ENCODE data around the gene GTF2F2. TPM values are rescaled to one million over a fixed set of nuclear protein-coding genes. Genes with fewer than 3 reads are reported as not detected.

Gene GTF2F2
- total and polyA plus RNA-seq, 9 donors: 12.4 to 19.2 (median 14.6) TPM

DNA sequence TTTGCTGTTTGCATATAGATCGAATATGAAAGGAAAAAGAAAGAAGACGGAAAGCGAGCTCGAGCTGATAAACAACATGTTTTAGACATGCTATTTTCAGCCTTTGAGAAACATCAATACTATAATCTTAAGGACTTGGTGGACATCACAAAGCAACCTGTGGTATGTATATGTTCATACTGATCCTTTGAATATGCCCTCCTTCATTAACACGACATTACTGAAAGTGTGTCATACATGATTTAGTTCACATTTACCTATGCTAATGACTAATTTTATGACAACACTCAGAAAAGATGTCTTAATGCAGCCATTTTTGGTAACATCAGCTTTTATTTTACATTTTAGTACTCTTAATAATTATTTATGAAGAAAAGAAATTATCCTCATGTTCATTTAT lies 146.9 kb downstream of the GTF2F2 start:
- WGBS, 3 donors: 62 to 82% (median 76%) methylated on average over 5 of the region's 5 CpGs
- TF ChIP-seq POLR2A (IDR thresholded peaks at IDR 0.05): no peak
- TF ChIP-seq, protein P1, sequence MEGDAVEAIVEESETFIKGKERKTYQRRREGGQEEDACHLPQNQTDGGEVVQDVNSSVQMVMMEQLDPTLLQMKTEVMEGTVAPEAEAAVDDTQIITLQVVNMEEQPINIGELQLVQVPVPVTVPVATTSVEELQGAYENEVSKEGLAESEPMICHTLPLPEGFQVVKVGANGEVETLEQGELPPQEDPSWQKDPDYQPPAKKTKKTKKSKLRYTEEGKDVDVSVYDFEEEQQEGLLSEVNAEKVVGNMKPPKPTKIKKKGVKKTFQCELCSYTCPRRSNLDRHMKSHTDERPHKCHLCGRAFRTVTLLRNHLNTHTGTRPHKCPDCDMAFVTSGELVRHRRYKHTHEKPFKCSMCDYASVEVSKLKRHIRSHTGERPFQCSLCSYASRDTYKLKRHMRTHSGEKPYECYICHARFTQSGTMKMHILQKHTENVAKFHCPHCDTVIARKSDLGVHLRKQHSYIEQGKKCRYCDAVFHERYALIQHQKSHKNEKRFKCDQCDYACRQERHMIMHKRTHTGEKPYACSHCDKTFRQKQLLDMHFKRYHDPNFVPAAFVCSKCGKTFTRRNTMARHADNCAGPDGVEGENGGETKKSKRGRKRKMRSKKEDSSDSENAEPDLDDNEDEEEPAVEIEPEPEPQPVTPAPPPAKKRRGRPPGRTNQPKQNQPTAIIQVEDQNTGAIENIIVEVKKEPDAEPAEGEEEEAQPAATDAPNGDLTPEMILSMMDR (IDR thresholded peaks at IDR 0.05): no peak
- TF ChIP-seq EP300 (IDR thresholded peaks at IDR 0.05): no peak
- intact Hi-C loops (cut with DNase I): no loop called here

DNA sequence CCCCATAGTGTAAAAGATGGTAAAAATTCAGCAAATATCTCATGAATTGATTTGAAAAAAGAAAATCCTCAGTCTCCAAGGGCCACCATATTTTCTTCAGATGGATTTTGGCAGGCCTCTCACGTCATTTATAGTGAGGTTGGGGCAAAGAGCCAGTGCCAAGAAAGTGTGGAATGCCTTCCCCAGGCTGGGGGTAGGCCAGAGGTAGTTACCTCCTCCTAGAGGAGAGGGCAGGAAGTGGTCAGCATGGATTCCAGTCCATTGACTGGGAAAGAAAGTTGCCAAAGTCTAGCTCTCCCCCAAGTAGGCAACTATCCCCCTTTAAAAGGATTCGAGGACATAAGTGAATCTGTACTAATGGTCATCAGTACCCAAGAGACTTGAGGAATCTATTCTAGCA lies 148.9 kb downstream of the GTF2F2 start:
- Histone ChIP-seq H3K4me1 (ENCODE audit: insufficient read depth) (no peaks in the 10 kb centered on the region), H3K27ac (no peak overlapping the region), H3K9me3 (no peaks in the 10 kb centered on the region), H3K4me3 (no peak overlapping the region), H3K27me3 (no peaks in the 10 kb centered on the region), H3K36me3 (no peaks in the 10 kb centered on the region)
- 86 to 95% (median 95%) methylated on average over 2 of the region's 2 CpGs for WGBS, 3 donors
- TF ChIP-seq POLR2A (IDR thresholded peaks at IDR 0.05): no peak
- TF ChIP-seq, protein P1 (IDR thresholded peaks at IDR 0.05): no peak
- no peak for TF ChIP-seq EP300 (IDR thresholded peaks at IDR 0.05)
- no peak for DNase-seq
- intact Hi-C loops (cut with DNase I): no loop called here

More for the DNA sequence above, 146.9 kb downstream of the GTF2F2 start:
- Histone ChIP-seq H3K36me3 (no peaks in the 10 kb centered on the region), H3K27me3 (no peaks in the 10 kb centered on the region), H3K4me3 (no peak overlapping the region), H3K9me3 (no peaks in the 10 kb centered on the region), H3K4me1 (ENCODE audit: insufficient read depth) (no peaks in the 10 kb centered on the region), H3K27ac (no peak overlapping the region)
- DNase-seq: no peak

DNA sequence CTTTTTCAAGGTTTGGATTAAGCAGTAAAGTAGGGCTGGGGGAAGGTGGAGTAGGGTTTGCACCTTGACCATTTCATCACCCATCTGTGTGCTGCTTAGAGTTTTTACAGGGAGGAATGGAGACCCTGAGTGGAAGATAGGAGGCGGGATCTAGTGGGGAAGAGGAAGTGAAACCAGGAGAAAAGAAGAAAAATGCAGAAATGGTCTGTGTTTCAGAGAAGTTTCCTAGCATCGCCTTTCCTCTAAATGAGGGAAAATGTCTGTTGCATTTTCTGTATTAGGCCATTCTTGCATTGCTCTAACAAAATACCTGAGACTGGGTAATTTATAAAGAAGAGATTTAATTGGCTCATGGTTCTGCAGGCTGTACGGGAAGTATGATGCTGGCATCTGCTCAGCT lies 156.6 kb downstream of the GTF2F2 start:
- Histone ChIP-seq H3K4me1 (ENCODE audit: insufficient read depth) (no peaks in the 10 kb centered on the region), H3K9me3 (no peaks in the 10 kb centered on the region), H3K36me3 (no peaks in the 10 kb centered on the region), H3K27ac (no peak overlapping the region), H3K4me3 (no peak overlapping the region), H3K27me3 (no peaks in the 10 kb centered on the region)
- DNase-seq: no peak
- TF ChIP-seq, protein P1 (IDR thresholded peaks at IDR 0.05): no peak
- TF ChIP-seq POLR2A (IDR thresholded peaks at IDR 0.05) (no peak), EP300 (IDR thresholded peaks at IDR 0.05) (no peak)
- 92 to 96% (median 93%) methylated on average over 3 of the region's 3 CpGs for WGBS, 3 donors
- intact Hi-C loops (cut with DNase I): loop anchor here in 1 of 4 donors (10.0 kb wide), 1 partner anchor 82 kb away; no protein-coding TSS in a partner anchor

DNA sequence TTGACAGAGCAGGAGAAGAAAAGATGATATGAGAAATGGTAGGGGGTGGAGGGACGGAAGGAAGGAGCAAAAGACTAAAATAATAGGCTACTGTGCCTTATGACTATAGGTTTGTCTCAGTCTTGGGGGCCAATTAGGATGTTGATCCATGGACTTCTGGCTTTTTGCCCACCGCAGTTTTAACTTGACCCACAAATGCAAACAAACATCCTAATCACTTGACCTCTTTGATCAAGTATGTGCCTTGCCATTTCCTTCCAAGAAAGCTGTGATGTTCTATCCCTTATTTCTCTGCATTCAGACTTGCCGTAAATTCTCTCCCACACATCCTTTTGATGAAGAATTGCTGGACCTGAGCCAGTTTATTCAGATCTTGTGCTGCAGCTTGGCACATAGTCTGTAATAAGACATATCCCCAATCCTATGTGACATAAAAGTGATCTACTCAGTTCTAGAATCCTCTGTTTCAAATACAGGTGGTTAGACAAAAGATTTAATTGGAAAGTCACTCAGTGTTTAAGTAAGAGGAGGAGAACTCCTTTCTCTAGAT lies 157.9 kb downstream of the GTF2F2 start:
- no peaks in the 10 kb centered on the region for H3K36me3 ChIP-seq
- H3K9me3 ChIP-seq: no peaks in the 10 kb centered on the region
- H3K27me3 ChIP-seq: no peaks in the 10 kb centered on the region
- DNase-seq: no peak
- no peak overlapping the region for H3K4me3 ChIP-seq
- 53 to 56% (median 55%) methylated on average over 3 of the region's 3 CpGs for WGBS, 3 donors
- TF ChIP-seq, protein P1 (IDR thresholded peaks at IDR 0.05): no peak
- no peak for TF ChIP-seq EP300 (IDR thresholded peaks at IDR 0.05)
- TF ChIP-seq POLR2A (IDR thresholded peaks at IDR 0.05): no peak
- intact Hi-C loops (cut with DNase I): loop anchor here in 1 of 4 donors (10.0 kb wide), 1 partner anchor 83 kb away; no protein-coding TSS in a partner anchor
- no peaks in the 10 kb centered on the region for H3K4me1 ChIP-seq (ENCODE audit: insufficient read depth)
- no peak overlapping the region for H3K27ac ChIP-seq

Data from ovary (tissue), 9 donors.